ENCODE results near the gene DSG4. TPM values are rescaled to one million over a fixed set of nuclear protein-coding genes. Genes with fewer than 3 reads are reported as not detected.

The DSG4 gene
- total and polyA plus RNA-seq, 12 donors: not detected

DNA sequence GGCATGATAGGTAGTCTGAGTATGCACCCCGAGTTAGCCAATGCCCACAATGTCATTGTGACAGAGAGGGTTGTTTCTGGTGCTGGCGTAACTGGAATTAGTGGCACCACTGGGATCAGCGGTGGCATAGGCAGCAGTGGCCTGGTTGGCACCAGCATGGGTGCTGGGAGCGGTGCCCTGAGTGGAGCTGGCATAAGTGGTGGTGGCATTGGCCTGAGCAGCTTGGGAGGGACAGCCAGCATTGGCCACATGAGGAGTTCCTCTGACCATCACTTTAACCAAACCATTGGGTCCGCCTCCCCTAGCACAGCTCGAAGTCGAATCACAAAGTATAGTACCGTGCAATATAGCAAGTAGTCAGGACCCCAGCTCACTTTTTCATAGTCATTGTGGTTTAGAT lies 21.6 kb upstream of the DSG4 start:
- Histone ChIP-seq H3K4me1 (no peaks in the 10 kb centered on the region), H3K27ac (no peak overlapping the region), H3K27me3 (no peaks in the 10 kb centered on the region), H3K36me3 (no peaks in the 10 kb centered on the region), H3K4me3 (no peak overlapping the region), H3K9me3 (no peaks in the 10 kb centered on the region)
- DNase-seq (no peak), ATAC-seq (no peak)
- WGBS, 2 donors: 94 to 95% methylated on average over 8 of the region's 8 CpGs
- TF ChIP-seq, protein P1, sequence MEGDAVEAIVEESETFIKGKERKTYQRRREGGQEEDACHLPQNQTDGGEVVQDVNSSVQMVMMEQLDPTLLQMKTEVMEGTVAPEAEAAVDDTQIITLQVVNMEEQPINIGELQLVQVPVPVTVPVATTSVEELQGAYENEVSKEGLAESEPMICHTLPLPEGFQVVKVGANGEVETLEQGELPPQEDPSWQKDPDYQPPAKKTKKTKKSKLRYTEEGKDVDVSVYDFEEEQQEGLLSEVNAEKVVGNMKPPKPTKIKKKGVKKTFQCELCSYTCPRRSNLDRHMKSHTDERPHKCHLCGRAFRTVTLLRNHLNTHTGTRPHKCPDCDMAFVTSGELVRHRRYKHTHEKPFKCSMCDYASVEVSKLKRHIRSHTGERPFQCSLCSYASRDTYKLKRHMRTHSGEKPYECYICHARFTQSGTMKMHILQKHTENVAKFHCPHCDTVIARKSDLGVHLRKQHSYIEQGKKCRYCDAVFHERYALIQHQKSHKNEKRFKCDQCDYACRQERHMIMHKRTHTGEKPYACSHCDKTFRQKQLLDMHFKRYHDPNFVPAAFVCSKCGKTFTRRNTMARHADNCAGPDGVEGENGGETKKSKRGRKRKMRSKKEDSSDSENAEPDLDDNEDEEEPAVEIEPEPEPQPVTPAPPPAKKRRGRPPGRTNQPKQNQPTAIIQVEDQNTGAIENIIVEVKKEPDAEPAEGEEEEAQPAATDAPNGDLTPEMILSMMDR (IDR thresholded peaks at IDR 0.05): no peak
- intact Hi-C loops (cut with DNase I): no loop called here

DNA sequence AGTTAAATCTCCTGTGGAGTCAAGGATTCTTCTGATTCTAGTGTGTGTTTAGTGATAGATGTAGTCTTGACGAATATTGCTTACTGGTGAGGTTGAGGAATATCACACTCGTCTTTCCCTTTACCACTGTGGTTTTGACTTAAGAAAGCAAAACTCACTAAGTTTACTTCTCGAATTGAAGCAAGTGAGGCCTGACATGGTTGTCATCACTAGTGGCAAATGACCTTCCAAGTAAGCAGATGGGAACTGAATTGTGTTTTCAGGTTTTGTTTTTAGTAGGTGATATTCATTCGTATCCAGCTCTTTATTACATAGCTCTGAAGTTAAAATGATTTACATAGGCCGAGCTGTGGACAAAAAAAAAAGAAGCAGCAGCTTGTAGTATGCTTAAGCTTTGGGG lies 20.6 kb upstream of the DSG4 start:
- H3K36me3 ChIP-seq: no peaks in the 10 kb centered on the region
- H3K9me3 ChIP-seq: no peaks in the 10 kb centered on the region
- no peaks in the 10 kb centered on the region for H3K27me3 ChIP-seq
- H3K4me1 ChIP-seq: no peaks in the 10 kb centered on the region
- H3K4me3 ChIP-seq: no peak overlapping the region
- TF ChIP-seq, protein P1 (IDR thresholded peaks at IDR 0.05): no peak
- intact Hi-C loops (cut with DNase I): no loop called here
- H3K27ac ChIP-seq: no peak overlapping the region
- 82 to 92% methylated on average over 5 of the region's 5 CpGs for WGBS, 2 donors
- ATAC-seq: no peak
- no peak for DNase-seq

DNA sequence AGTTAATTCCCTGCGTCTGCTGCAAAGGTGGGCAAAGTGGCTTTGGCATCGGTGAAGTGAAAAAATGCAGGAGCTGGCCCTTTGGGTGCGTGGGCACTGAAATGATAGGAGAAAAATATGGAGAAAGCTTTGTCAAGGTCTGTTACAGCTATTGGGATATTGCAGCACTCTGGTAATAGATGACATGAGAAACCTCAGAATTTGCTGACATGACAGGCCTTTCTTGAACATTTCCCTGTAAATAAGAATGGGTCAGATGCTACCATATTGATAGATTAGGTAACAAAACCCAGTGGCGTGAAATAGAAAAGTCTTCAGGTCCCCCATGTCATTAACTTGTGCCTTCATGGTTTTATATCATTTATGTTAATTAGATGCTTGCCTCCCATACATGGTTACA lies 12.4 kb upstream of the DSG4 start:
- TF ChIP-seq, protein P1 (IDR thresholded peaks at IDR 0.05): no peak
- no peaks in the 10 kb centered on the region for H3K27me3 ChIP-seq
- H3K9me3 ChIP-seq: peaks cover 0 to 12% (median 0%) of the 10 kb centered on the region in 11 donors
- H3K4me1 ChIP-seq: no peaks in the 10 kb centered on the region
- H3K4me3 ChIP-seq: no peak overlapping the region
- ATAC-seq (no peak), DNase-seq (no peak)
- H3K27ac ChIP-seq: no peak overlapping the region
- intact Hi-C loops (cut with DNase I): no loop called here
- H3K36me3 ChIP-seq: no peaks in the 10 kb centered on the region
- WGBS, 2 donors: 96 to 97% methylated on average over 4 of the region's 4 CpGs

DNA sequence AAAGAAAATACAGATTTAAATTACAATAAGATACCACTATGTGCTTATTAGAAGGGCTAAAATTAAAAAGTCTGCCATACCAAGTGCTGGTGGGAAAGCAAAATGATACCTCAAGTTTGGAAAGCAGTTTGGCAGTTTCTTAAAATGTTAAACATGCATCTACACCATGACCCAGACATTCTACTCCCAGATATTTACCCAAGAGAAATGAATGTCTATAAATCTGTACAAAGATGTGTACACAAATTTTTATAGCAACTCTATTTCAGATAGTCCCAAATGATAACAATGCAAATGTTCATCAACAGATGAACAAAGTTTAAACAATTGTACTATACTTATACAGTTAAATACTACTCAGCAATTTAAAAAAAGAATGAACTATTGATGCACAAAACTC lies 7.1 kb upstream of the DSG4 start:
- no peak for ATAC-seq

More for the DNA sequence above, 7.1 kb upstream of the DSG4 start:
- intact Hi-C loops (cut with DNase I): no loop called here
- Histone ChIP-seq H3K4me3 (no peak overlapping the region), H3K36me3 (no peaks in the 10 kb centered on the region), H3K9me3 (peaks cover 0 to 5% (median 0%) of the 10 kb centered on the region in 11 donors), H3K4me1 (no peaks in the 10 kb centered on the region), H3K27me3 (no peaks in the 10 kb centered on the region), H3K27ac (no peak overlapping the region)
- DNase-seq: no peak
- TF ChIP-seq, protein P1 (IDR thresholded peaks at IDR 0.05): no peak

All from heart right ventricle (tissue), 16 donors.